HUES6 (cell line): Measurements from ENCODE around the gene EXOC6B.
"Not testable (repeated sequence)": the region's sequence is repeated elsewhere in the genome, so short reads cannot be mapped to it uniquely, and the experiment has no call there.

ENCODE experiments used
- H3K27ac ChIP-seq: 2 replicates; pipeline ENCODE4 v1.7.0; 2013; ENCODE audit warnings: low read depth, mild to moderate bottlenecking, low read length, inconsistent platforms
- H3K27me3 ChIP-seq: 2 replicates; pipeline ENCODE4 v1.6.1; 2013; ENCODE audit warnings: low read length; ENCODE audit not compliant: control insufficient read depth, insufficient read depth
- H3K36me3 ChIP-seq: 2 replicates; pipeline ENCODE4 v1.6.1; 2013; ENCODE audit warnings: low read length; ENCODE audit not compliant: control insufficient read depth, insufficient read depth
- H3K4me1 ChIP-seq: 2 replicates; pipeline ENCODE4 v1.6.1; 2013; ENCODE audit warnings: low read length; ENCODE audit not compliant: control insufficient read depth, insufficient read depth
- H3K4me3 ChIP-seq: 2 replicates; pipeline ENCODE4 v1.5.1; 2013; ENCODE audit warnings: low read depth, low read length
- H3K9ac ChIP-seq: one replicate; pipeline ENCODE4 v1.6.1; 2013; ENCODE audit warnings: mild to moderate bottlenecking, low read length
- H3K9me3 ChIP-seq: 2 replicates; pipeline ENCODE4 v1.6.1; 2013; ENCODE audit warnings: low read depth, low read length; ENCODE audit not compliant: control insufficient read depth, insufficient read depth

Gene EXOC6B

DNA sequence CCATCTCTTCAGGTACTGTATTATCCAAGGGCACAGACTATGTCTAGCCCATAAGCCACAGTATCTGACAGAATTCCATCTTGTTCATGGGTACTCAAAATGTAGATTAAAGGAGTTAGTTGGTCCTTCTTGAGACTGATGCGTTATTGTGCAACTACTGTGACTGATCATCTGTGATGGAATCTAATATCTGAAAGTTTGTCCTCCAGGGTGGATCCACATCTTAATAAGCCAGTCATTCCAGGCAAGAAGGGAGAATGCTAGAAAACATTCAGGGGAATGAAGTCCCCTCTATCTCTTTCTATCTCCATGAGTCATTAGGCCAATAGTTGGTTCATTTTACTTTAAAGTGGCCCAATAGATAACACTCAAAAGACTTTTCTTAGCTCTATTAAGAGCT lies 252.6 kb downstream of the EXOC6B start:
- Histone ChIP-seq H3K36me3 (no peaks in the 10 kb centered on the region), H3K4me3 (no peak overlapping the region), H3K9ac (no peak overlapping the region), H3K4me1 (peaks cover 7% of the 10 kb centered on the region; the same call in 1 of the 2 replicates), H3K27me3 (no peaks in the 10 kb centered on the region), H3K9me3 (no peaks in the 10 kb centered on the region), H3K27ac (no peak overlapping the region)

DNA sequence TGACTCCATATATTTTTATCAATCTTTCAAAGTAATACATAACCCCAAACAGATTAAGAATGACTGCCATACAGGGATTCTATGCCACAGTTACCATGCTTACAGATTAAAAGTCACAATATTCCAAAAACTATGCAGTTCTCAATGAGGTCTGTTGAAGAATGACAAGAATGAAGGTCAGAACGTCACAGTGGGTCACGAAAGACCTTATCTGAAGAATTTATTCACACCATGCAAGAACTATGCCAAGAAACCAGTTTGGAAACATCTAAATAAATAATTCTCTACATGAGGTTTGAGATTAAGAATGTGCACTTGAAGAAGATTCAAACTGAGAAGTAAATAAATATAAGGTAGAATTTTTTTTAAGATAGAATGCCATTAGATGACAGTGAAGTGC lies 253.3 kb downstream of the EXOC6B start:
- Histone ChIP-seq H3K9me3 (no peaks in the 10 kb centered on the region), H3K27me3 (no peaks in the 10 kb centered on the region), H3K4me1 (peaks cover 7% of the 10 kb centered on the region; the same call in 1 of the 2 replicates), H3K9ac (no peak overlapping the region), H3K36me3 (no peaks in the 10 kb centered on the region), H3K4me3 (no peak overlapping the region), H3K27ac (no peak overlapping the region)

DNA sequence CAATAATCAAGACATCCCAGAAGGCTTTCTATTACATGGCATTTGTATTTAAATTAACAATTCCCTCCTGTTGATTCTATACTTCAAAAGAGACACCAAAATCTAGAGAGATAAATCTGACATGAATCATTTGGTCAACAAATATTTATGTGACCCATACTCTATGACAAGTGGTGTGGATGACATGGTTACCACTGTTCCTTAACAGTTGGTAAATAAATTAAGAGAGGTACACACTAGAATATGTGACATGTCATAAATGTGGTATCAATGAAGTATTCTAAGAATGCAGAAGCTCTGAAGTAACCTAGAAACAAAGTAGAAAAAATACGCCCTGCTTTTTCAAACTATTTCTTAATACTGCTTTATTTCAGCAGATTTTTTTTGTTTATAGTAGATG lies 255.4 kb downstream of the EXOC6B start:
- no peak overlapping the region for H3K9ac ChIP-seq
- no peaks in the 10 kb centered on the region for H3K9me3 ChIP-seq
- no peak overlapping the region for H3K27ac ChIP-seq
- no peaks in the 10 kb centered on the region for H3K27me3 ChIP-seq
- 0 out of 2 replicates have a peak, but pooled peaks cover 2% of the 10 kb centered on the region for H3K4me1 ChIP-seq
- H3K36me3 ChIP-seq: no peaks in the 10 kb centered on the region
- H3K4me3 ChIP-seq: no peak overlapping the region

DNA sequence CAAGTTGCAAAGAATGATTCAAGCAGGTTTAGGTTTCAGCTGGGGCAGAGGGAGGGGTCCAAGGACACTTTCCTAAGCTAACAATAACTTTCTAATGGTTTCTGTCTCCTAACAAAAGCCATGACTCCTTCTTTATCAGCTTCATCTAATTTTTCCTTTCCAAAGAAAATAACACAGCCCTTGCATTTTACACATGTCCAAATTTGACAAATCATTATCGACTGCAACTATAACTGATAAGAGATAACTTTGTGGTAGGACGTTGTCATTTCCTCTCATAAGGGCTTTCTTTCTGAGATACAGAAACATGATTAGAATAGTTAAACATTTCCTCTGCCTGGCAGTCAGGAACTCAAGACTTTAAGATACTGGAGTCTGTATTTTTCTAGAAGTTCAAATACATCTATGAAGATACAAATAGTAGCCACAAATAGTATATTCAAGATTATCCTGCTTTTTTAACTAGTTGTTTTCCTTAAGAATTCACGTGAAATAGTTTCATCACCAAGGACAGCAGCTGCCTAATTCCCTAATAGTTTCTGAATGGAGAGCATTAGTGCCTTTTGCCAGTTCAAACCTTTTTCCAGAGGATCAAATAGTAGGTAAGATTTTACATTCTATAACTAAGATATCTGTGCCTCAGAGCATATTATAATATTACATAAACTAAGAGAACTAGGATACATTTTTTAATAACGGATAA lies 263.2 kb downstream of the EXOC6B start:
- no peaks in the 10 kb centered on the region for H3K9me3 ChIP-seq
- H3K27me3 ChIP-seq: no peaks in the 10 kb centered on the region
- H3K27ac ChIP-seq: no peak overlapping the region
- peaks cover 14% of the 10 kb centered on the region for H3K4me1 ChIP-seq
- H3K36me3 ChIP-seq: no peaks in the 10 kb centered on the region; the same call in 1 of the 2 replicates
- H3K4me3 ChIP-seq: no peak overlapping the region
- no peak overlapping the region for H3K9ac ChIP-seq

DNA sequence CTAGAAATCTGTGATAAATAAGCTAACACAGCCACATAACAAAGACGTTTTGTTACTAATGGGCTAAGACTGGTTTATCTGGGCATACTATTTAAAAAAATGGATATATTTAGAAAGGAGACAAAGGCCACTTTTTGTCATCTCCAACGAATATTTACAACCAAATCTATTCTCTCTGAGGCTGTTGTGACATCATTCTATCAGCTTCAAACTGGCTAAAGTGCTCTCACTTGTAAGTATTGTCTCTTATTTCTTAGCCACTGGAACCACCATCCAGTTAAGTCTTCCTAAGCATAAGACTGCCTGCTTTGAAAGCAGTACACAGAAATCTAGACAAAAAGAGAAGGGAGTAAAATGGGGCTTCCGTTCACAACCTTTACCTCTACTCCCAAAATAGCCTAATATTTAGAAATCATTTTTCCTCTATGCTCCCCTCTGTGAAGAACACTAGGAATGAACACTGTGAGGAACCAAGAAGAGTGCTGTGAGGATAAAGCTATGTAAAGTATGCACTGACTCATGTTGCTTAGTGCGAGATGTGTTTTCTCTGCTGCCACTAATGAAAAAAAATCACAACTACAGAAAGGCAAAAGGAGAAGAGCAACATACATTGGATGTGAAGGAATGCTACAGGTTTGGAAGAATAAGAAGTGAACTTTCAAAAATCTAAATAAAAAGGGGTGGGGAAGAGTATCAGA lies 264.1 kb downstream of the EXOC6B start:
- H3K27me3 ChIP-seq: no peaks in the 10 kb centered on the region
- no peaks in the 10 kb centered on the region; the same call in 1 of the 2 replicates for H3K36me3 ChIP-seq
- peaks cover 14% of the 10 kb centered on the region for H3K4me1 ChIP-seq
- H3K9ac ChIP-seq: no peak overlapping the region
- no peak overlapping the region for H3K27ac ChIP-seq
- no peak overlapping the region for H3K4me3 ChIP-seq
- H3K9me3 ChIP-seq: no peaks in the 10 kb centered on the region

DNA sequence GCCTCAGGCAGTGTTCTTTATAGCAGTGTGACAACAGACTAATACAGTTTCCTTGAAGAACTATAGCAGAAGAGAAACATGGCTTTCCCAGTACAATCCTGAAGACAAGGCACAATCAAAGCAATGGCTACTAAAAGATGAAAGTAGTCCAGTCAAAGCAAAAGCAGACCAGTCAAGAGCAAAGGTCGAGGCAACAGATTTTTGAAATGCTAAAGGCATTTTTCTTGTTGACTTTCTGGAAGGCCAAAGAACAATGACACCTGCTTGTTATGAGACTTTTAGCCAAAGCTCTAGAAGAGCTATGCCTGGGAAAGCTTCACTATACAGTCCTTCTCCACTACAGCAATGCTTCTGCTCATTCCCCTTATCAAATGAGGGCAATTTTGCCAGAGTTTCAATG lies 269.9 kb downstream of the EXOC6B start:
- Histone ChIP-seq H3K27ac (no peak overlapping the region), H3K36me3 (no peaks in the 10 kb centered on the region; the same call in none of the 2 replicates), H3K27me3 (no peaks in the 10 kb centered on the region), H3K4me1 (no peaks in the 10 kb centered on the region; the same call in 1 of the 2 replicates), H3K9ac (no peak overlapping the region), H3K4me3 (no peak overlapping the region), H3K9me3 (no peaks in the 10 kb centered on the region)

DNA sequence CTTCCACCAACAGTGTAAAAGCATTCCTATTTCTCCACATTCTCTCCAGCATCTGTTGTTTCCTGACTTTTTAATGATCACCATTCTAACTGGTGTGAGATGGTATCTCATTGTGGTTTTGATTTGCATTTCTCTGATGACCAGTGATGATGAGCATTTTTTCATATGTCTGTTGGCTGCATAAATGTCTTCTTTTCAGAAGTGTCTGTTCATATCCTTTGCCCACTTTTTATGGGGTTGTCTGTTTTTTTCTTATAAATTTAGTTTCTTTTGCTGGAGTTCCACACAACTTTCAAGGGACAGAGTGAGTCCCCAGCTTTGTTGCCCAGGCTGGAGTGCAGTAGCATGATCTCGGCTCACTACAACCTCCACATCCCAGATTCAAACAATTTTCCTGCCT lies 270.5 kb downstream of the EXOC6B start:
- not testable (repeated sequence) for H3K27ac ChIP-seq

DNA sequence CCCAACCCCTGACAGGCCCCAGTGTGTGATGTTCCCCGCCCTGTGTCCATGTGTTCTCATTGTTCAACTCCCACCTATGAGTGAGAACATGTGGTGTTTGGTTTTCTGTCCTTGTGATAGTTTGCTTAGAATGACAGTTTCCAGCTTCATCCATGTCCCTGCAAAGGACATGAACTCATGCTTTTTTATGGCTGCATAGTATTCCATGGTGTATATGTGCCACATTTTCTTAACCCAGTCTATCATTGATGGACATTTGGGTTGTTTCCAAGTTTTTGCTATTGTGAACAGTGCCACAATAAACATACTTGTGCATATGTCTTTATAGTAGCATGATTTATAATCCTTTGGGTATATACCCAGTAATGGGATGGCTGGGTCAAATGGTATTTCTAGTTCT lies 270.9 kb downstream of the EXOC6B start:
- not testable (repeated sequence) for H3K27ac ChIP-seq, H3K9me3 ChIP-seq, H3K4me1 ChIP-seq, H3K27me3 ChIP-seq, H3K4me3 ChIP-seq, H3K9ac ChIP-seq, H3K36me3 ChIP-seq

More for the DNA sequence above, 270.5 kb downstream of the EXOC6B start:
- H3K36me3 ChIP-seq, H3K9ac ChIP-seq, H3K4me3 ChIP-seq, H3K9me3 ChIP-seq, H3K27me3 ChIP-seq, H3K4me1 ChIP-seq: not testable (repeated sequence)

DNA sequence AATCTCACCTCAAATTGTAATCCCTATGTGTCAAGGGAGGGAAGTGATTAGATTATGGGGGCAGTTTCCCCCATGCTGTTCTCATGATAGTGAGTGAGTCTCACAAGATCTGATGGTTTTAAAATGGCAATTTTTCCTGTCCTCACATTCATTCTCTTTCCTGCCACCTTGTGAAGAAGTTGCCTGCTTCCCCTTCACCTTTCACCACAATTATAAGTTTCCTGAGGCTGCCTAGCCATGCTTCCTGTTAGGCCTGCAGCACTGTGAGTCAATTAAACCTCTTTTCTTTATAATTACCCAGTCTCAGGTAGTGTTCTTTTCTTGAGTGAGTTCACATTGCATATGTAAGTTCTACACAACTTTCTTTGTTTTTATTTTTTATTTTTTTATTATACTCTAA lies 271.5 kb downstream of the EXOC6B start:
- Histone ChIP-seq H3K9ac (no peak overlapping the region), H3K27me3 (no peaks in the 10 kb centered on the region), H3K4me3 (no peak overlapping the region), H3K4me1 (no peaks in the 10 kb centered on the region), H3K9me3 (no peaks in the 10 kb centered on the region), H3K36me3 (no peaks in the 10 kb centered on the region; the same call in none of the 2 replicates), H3K27ac (no peak overlapping the region)

DNA sequence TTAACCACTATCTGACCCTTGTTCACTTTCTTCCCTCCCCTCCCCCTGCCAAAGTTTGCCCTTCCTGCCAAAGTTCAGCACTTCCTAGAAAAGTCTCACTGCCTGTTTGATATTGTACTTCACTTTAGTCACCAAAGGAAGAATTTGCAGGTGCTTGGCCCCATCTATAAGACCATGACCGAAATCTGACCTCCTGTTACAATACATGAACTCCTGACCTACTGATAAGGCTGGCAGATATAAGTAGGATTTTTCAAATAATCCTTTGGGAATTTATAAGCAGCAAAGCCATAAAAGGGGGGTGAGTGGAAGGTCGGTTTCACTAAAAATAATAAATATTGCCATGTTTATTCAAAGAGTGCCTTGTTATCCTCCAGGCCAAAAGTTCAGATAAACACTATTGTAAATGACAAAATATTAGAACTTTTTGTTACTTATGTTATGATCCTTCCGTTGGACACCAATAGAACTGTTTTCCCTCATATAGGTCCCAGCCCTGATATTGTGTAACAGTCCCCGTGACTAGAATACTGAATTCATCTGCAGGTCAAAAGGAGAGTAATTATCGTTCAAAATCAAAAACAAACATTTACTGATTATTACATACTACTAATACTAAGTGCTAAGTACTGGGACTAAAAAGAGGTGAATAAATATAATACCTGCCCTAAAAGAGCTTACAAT lies 277.6 kb downstream of the EXOC6B start:
- no peak overlapping the region for H3K4me3 ChIP-seq
- no peak overlapping the region for H3K27ac ChIP-seq
- no peaks in the 10 kb centered on the region for H3K9me3 ChIP-seq
- H3K36me3 ChIP-seq: no peaks in the 10 kb centered on the region
- H3K4me1 ChIP-seq: no peaks in the 10 kb centered on the region
- H3K9ac ChIP-seq: no peak overlapping the region
- H3K27me3 ChIP-seq: no peaks in the 10 kb centered on the region

DNA sequence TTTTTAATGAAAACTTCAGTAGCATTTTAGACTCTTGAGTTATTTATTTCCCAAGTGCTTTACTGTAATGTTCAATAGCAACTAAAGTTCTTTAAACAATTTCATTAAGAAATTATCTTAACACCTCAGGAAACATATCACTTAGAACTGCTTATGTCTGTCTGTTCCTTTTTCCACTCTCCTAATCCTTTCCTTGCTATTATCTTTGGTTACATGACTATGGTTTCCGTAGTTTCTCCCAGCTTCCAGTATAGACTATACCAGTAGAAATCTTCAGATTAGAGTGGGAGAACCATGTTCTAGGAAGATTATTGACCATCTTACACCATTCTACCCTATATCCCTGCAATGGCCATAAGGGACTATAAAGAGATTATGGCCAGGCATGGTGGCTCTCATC lies 280.0 kb downstream of the EXOC6B start:
- Histone ChIP-seq H3K9ac (no peak overlapping the region), H3K27me3 (no peaks in the 10 kb centered on the region), H3K27ac (no peak overlapping the region), H3K4me1 (no peaks in the 10 kb centered on the region), H3K4me3 (no peak overlapping the region), H3K9me3 (no peaks in the 10 kb centered on the region), H3K36me3 (no peaks in the 10 kb centered on the region)
